BLaER1 treated with 17β-estradiol and CSF1 and Interleukin-3, amounts not matched to agents 10 nM and 100 nM (cell line): ENCODE results near the gene SERGEF.
A peak's percentile ranks its signal among the peaks of the same experiment; 100 is the strongest.

Source experiments
- H3K27ac ChIP-seq, 11 experiments: shearing (Covaris generic); formaldehyde crosslinking; 2 replicates each; pipeline ENCODE4 v1.8.1; 2022
- H3K27me3 ChIP-seq, 11 experiments: shearing (Covaris generic); formaldehyde crosslinking; 2 replicates each; pipeline ENCODE4 v1.8.1; 2022
- H3K36me3 ChIP-seq, 11 experiments: shearing (Covaris generic); formaldehyde crosslinking; 2 replicates each; pipeline ENCODE4 v1.8.1; 2022
- H3K4me1 ChIP-seq, 10 experiments: shearing (Covaris generic); formaldehyde crosslinking; 2 replicates each; pipeline ENCODE4 v1.8.1; 2022
- H3K4me2 ChIP-seq, 11 experiments: shearing (Covaris generic); formaldehyde crosslinking; 2 replicates each; pipeline ENCODE4 v1.8.1; 2022
- H3K4me3 ChIP-seq, 10 experiments: shearing (Covaris generic); formaldehyde crosslinking; 2 replicates each; pipeline ENCODE4 v1.8.1; 2022
- H3K9ac ChIP-seq, 11 experiments: shearing (Covaris generic); formaldehyde crosslinking; 2 replicates each; pipeline ENCODE4 v1.8.1; 2022
- H3K9me3 ChIP-seq, 11 experiments: shearing (Covaris generic); formaldehyde crosslinking; replicated peaks in 1 of 11; 2 replicates each; pipeline ENCODE4 v1.8.1; 2022
- H4K20me1 ChIP-seq, 11 experiments: shearing (Covaris generic); formaldehyde crosslinking; 2 replicates each; pipeline ENCODE4 v1.8.1; 2022
- Cebpa-rat ChIP-seq, 11 experiments: shearing (Covaris generic); IDR thresholded peaks; 2 replicates each; pipeline ENCODE4 v1.8.1; 2022

SERGEF gene

GRCh38 chr11:17777086-17777737 is 235.6 kb downstream of the SERGEF start:
- Histone ChIP-seq H4K20me1 (peaks cover 0 to 4% (median 0%) of the 10 kb centered on the region in 11 experiments; a peak in 3 of 22 replicates), H3K27me3 (no peaks in the 10 kb centered on the region), H3K4me2 (peak overlapping the region in 8 of 11 experiments; percentile 54 to 81 (median 62); a peak in 12 of 22 replicates), H3K9ac (no peak overlapping the region), H3K27ac (no peak overlapping the region), H3K9me3 (no peaks in the 10 kb centered on the region), H3K36me3 (no peaks in the 10 kb centered on the region), H3K4me1 (peaks cover 0 to 20% (median 14%) of the 10 kb centered on the region in 10 experiments; a peak in 12 of 20 replicates), H3K4me3 (no peak overlapping the region)
- TF ChIP-seq Cebpa-rat (IDR thresholded peaks at IDR 0.05) = no peak

- no peaks in the 10 kb centered on the region for H3K27me3 ChIP-seq
- H3K4me1 ChIP-seq = peaks cover 0 to 20% (median 14%) of the 10 kb centered on the region in 10 experiments; a peak in 12 of 20 replicates
- 0 out of 22 replicates have a peak overlapping the region, but pooled peaks of 1 of the 11 experiments have one; percentile 17 for H3K9ac ChIP-seq
Observed at GRCh38 chr11:17776212-17776875, 236.5 kb downstream of the SERGEF start.

GRCh38 chr11:17775507-17776211 is 237.2 kb downstream of the SERGEF start:
- H3K27me3 ChIP-seq = no peaks in the 10 kb centered on the region
- H3K4me3 ChIP-seq = no peak overlapping the region
- no peaks in the 10 kb centered on the region for H3K36me3 ChIP-seq
- H3K4me2 ChIP-seq = peak overlapping the region in 8 of 11 experiments; percentile 54 to 81 (median 62); a peak in 14 of 22 replicates
- H3K9me3 ChIP-seq = no peaks in the 10 kb centered on the region
- H3K9ac ChIP-seq = no peak overlapping the region
- H3K27ac ChIP-seq = no peak overlapping the region
- no peak for TF ChIP-seq Cebpa-rat (IDR thresholded peaks at IDR 0.05)
- H4K20me1 ChIP-seq = peaks cover 0 to 4% (median 0%) of the 10 kb centered on the region in 11 experiments; a peak in 3 of 22 replicates
- H3K4me1 ChIP-seq = peaks cover 0 to 20% (median 14%) of the 10 kb centered on the region in 10 experiments; a peak in 12 of 20 replicates

More at GRCh38 chr11:17776212-17776875, 236.5 kb downstream of the SERGEF start:
- TF ChIP-seq Cebpa-rat (IDR thresholded peaks at IDR 0.05) = no peak
- no peaks in the 10 kb centered on the region for H3K36me3 ChIP-seq
- peak overlapping the region in 9 of 11 experiments; percentile 26 to 81 (median 58); a peak in 16 of 22 replicates for H3K4me2 ChIP-seq
- no peaks in the 10 kb centered on the region for H3K9me3 ChIP-seq
- peaks cover 0 to 4% (median 0%) of the 10 kb centered on the region in 11 experiments; a peak in 3 of 22 replicates for H4K20me1 ChIP-seq
- H3K27ac ChIP-seq = no peak overlapping the region
- H3K4me3 ChIP-seq = no peak overlapping the region

DNA sequence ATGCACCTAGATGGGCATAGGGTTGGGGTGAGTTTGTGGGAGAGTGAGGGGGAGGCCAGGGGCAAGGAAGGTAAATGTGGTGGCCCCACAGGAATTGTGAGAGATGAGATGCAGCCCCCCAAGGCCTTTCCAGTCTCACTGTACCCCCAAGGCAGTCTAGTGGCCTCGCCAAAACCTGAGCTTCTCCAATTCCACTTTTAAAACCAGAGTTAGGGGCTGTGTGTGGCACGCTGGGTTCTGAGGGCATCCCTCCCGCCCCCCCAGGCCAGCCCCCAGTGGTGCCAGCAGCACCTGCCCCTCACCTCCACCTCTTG is 237.9 kb downstream of the SERGEF start:
- Histone ChIP-seq H3K36me3 (no peaks in the 10 kb centered on the region), H3K9ac (no peak overlapping the region), H3K4me3 (no peak overlapping the region), H3K27me3 (no peaks in the 10 kb centered on the region), H3K27ac (no peak overlapping the region), H3K4me1 (peaks cover 0 to 22% (median 16%) of the 10 kb centered on the region in 10 experiments; a peak in 12 of 20 replicates), H3K9me3 (no peaks in the 10 kb centered on the region), H4K20me1 (peaks cover 0 to 4% (median 0%) of the 10 kb centered on the region in 11 experiments; a peak in 3 of 22 replicates), H3K4me2 (no peak overlapping the region)
- TF ChIP-seq Cebpa-rat (IDR thresholded peaks at IDR 0.05) = no peak

DNA sequence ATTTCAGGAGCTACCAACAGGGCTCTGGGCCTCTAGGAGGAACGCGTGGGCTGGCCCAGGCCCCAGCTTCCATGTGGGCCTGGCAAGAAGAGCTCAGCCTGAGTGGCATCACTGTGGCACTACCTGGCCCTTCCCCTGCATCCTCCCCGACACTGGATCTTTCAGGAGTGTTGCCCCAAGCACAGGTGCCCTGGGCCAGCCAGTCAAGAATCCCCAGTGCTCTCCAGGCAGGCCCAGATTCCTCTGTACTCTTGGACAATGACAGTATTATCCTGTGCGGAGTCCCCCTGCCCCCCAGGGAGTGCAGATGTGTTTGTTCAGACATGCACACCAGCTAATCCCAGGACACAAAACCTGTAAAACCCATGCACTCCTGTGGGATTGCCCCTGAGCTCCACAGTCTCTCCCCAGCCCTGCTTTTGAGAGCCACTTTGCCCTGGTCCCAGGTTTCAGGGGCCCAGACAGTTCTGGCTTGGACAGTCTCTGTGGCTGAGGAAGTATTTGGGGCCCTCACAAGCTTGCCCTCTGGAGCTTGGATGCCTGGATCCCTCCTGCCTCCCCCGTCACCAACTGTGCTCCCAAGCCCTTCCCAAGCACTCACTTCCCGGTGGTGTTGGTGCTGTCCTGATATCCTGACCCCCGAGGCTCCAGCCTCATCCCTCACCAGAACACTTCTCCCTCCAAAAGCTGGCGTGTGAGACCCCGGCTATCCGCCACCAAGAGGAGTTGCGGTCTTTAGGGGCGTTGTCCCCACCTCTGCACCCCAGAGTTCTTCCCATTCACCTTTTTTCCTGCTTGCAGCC is 238.4 kb downstream of the SERGEF start:
- Histone ChIP-seq H3K4me3 (no peak overlapping the region), H4K20me1 (peaks cover 0 to 4% (median 0%) of the 10 kb centered on the region in 11 experiments; a peak in 3 of 22 replicates), H3K9me3 (no peaks in the 10 kb centered on the region), H3K36me3 (no peaks in the 10 kb centered on the region), H3K27me3 (no peaks in the 10 kb centered on the region), H3K27ac (no peak overlapping the region), H3K9ac (no peak overlapping the region), H3K4me1 (peaks cover 0 to 26% (median 17%) of the 10 kb centered on the region in 10 experiments; a peak in 12 of 20 replicates), H3K4me2 (no peak overlapping the region)
- no peak for TF ChIP-seq Cebpa-rat (IDR thresholded peaks at IDR 0.05)

DNA sequence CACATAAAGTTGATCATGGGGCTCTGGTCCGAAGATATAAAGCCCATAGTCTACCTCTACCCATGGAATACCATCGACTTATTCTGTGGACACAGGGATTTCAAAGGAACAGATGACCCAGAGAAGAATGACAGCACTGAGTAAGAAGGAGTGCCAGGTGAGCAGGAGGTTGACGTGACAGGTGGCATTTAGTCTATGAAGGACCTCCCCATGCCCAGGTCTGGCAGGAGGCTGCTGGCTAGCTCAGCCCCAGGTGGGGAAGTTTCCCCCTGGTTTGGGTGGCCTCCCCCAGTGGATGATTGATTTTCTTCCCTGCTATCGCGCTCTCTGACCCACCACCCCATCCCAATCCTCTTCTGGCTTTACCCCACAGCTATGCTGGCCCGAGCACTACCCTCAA is 239.2 kb downstream of the SERGEF start:
- no peak for TF ChIP-seq Cebpa-rat (IDR thresholded peaks at IDR 0.05)

GRCh38 chr11:17772704-17773600 is 239.9 kb downstream of the SERGEF start:
- no peak overlapping the region for H3K4me3 ChIP-seq
- H3K27ac ChIP-seq = no peak overlapping the region
- no peaks in the 10 kb centered on the region for H3K27me3 ChIP-seq
- H3K36me3 ChIP-seq = no peaks in the 10 kb centered on the region
- H4K20me1 ChIP-seq = peaks cover 0 to 4% (median 0%) of the 10 kb centered on the region in 11 experiments; a peak in 3 of 22 replicates
- no peaks in the 10 kb centered on the region for H3K9me3 ChIP-seq
- no peak for TF ChIP-seq Cebpa-rat (IDR thresholded peaks at IDR 0.05)
- no peak overlapping the region for H3K9ac ChIP-seq
- no peak overlapping the region for H3K4me2 ChIP-seq
- H3K4me1 ChIP-seq = peaks cover 0 to 37% (median 26%) of the 10 kb centered on the region in 10 experiments; a peak in 17 of 20 replicates

More for the DNA sequence above, 239.2 kb downstream of the SERGEF start:
- Histone ChIP-seq H3K36me3 (no peaks in the 10 kb centered on the region), H4K20me1 (peaks cover 0 to 4% (median 0%) of the 10 kb centered on the region in 11 experiments; a peak in 3 of 22 replicates), H3K4me3 (no peak overlapping the region), H3K4me2 (no peak overlapping the region), H3K9me3 (no peaks in the 10 kb centered on the region), H3K4me1 (peaks cover 0 to 29% (median 19%) of the 10 kb centered on the region in 10 experiments; a peak in 13 of 20 replicates), H3K9ac (no peak overlapping the region), H3K27me3 (no peaks in the 10 kb centered on the region), H3K27ac (no peak overlapping the region)
